ENCODE measurements around the gene BRME1.

The BRME1 gene

DNA sequence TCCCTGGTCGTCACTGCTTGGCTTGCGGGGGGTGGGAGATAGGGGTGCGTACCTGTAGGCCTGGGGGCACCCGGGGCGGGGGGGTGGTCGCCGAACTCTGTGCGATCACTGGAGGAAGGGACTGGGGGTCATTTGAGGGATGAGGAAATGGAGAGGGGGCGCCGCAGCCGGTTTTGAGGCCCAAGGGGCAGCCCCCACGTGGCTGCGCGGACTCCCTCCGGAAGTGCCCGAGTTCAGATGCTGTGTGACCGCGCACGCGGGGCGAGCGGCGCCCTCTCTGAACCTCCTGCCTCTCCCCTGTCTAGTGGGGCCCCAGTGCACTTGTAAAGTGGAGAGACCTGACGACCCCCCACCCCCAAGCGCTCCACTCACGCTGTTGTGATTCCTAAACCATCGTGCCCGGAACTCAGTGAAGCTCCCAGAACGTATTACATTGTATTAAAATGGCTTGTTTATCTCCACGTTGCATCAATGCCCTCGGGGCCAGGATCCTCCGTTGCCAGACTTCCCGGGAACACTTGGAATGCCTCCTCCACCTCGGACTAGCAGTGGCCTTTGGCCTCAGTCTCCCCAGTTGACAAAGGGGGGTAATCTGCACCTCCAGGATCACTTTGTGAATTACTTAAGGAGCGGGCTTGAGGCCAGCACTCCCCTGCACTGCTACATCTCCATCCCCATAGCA is 31.9 kb downstream of the BRME1 start:
- 0 out of 2 replicates have a peak, but pooled peaks cover 3% of the 10 kb centered on the region for H3K4me1 ChIP-seq (ENCODE audit: insufficient read depth, low read length)
- no peak overlapping the region; the same call in 1 of the 2 replicates for H3K4me3 ChIP-seq (ENCODE audit: low read length)
- H3K9me3 ChIP-seq (ENCODE audit: insufficient read depth, low read depth, low read length): no peaks in the 10 kb centered on the region
- peaks cover 84% of the 10 kb centered on the region for H3K27me3 ChIP-seq (ENCODE audit: insufficient read depth, low read length)
- H3K27ac ChIP-seq (ENCODE audit: low read length): no peak overlapping the region
- H3K36me3 ChIP-seq (ENCODE audit: insufficient read depth, low read depth, low read length): no peaks in the 10 kb centered on the region
- no peak overlapping the region for H3K9ac ChIP-seq (ENCODE audit: low read depth, low read length)

GRCh38 chr19:13872695-13873389 is 33.1 kb downstream of the BRME1 start:
- Histone ChIP-seq H3K27me3 (ENCODE audit: insufficient read depth, low read length) (peaks cover 95% of the 10 kb centered on the region), H3K4me1 (ENCODE audit: insufficient read depth, low read length) (0 out of 2 replicates have a peak, but pooled peaks cover 3% of the 10 kb centered on the region), H3K4me3 (ENCODE audit: low read length) (peak overlapping the region; percentile 43; the same call in 1 of the 2 replicates), H3K36me3 (ENCODE audit: insufficient read depth, low read depth, low read length) (no peaks in the 10 kb centered on the region), H3K9ac (ENCODE audit: low read depth, low read length) (no peak overlapping the region), H3K9me3 (ENCODE audit: insufficient read depth, low read depth, low read length) (no peaks in the 10 kb centered on the region), H3K27ac (ENCODE audit: low read length) (no peak overlapping the region)

DNA sequence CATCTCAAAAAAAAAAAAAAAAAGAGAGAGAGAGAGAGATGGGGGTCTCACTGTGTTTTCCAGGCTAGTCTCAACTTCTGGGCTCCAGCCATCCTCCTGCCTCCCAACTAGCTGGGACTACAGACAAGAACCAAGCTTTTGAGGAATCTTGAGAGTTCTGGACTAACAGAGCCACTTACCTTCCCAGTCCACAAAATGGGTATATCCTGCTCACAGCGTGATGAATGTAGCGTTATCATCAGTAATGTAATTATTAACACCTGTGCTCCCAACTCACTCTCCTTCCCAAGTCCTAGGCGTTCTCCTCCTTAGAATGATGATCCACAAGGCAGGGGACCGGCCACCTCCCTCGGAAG is 33.6 kb downstream of the BRME1 start:
- peaks cover 96% of the 10 kb centered on the region for H3K27me3 ChIP-seq (ENCODE audit: insufficient read depth, low read length)
- H3K36me3 ChIP-seq (ENCODE audit: insufficient read depth, low read depth, low read length): no peaks in the 10 kb centered on the region
- H3K27ac ChIP-seq (ENCODE audit: low read length): no peak overlapping the region
- H3K4me3 ChIP-seq (ENCODE audit: low read length): peak overlapping the region; percentile 43; the same call in 1 of the 2 replicates
- no peak overlapping the region for H3K9ac ChIP-seq (ENCODE audit: low read depth, low read length)
- H3K4me1 ChIP-seq (ENCODE audit: insufficient read depth, low read length): 0 out of 2 replicates have a peak, but pooled peaks cover 3% of the 10 kb centered on the region
- H3K9me3 ChIP-seq (ENCODE audit: insufficient read depth, low read depth, low read length): no peaks in the 10 kb centered on the region

DNA sequence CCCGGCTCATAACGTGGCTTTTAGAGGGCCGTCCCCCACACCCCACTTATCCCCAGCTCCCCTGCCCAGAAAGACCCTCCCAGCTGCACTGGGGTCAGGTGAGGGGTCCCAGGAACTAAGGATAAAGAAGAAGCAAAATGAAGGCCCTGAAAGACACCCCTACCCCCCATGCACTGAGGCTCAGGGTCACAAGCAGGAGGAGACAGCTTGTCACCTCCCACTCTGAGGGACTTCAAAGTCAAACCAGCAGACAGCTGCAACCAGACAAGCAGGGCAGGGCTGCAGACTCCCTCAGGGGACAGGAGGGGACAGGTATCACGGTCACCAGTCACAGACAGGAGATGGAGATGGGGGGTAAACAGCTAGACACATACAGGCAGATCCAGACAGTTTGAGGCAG is 35.0 kb downstream of the BRME1 start:
- 0 out of 2 replicates have a peak, but pooled peaks cover 3% of the 10 kb centered on the region for H3K4me1 ChIP-seq (ENCODE audit: insufficient read depth, low read length)
- H3K4me3 ChIP-seq (ENCODE audit: low read length): no peak overlapping the region
- H3K9me3 ChIP-seq (ENCODE audit: insufficient read depth, low read depth, low read length): no peaks in the 10 kb centered on the region
- H3K27ac ChIP-seq (ENCODE audit: low read length): no peak overlapping the region
- H3K27me3 ChIP-seq (ENCODE audit: insufficient read depth, low read length): peaks cover 97% of the 10 kb centered on the region
- no peaks in the 10 kb centered on the region for H3K36me3 ChIP-seq (ENCODE audit: insufficient read depth, low read depth, low read length)
- no peak overlapping the region for H3K9ac ChIP-seq (ENCODE audit: low read depth, low read length)

GRCh38 chr19:13869281-13869680 is 36.6 kb downstream of the BRME1 start:
- Histone ChIP-seq H3K9ac (ENCODE audit: low read depth, low read length) (no peak overlapping the region), H3K27me3 (ENCODE audit: insufficient read depth, low read length) (peaks cover 93% of the 10 kb centered on the region), H3K36me3 (ENCODE audit: insufficient read depth, low read depth, low read length) (no peaks in the 10 kb centered on the region), H3K9me3 (ENCODE audit: insufficient read depth, low read depth, low read length) (no peaks in the 10 kb centered on the region), H3K4me3 (ENCODE audit: low read length) (no peak overlapping the region), H3K27ac (ENCODE audit: low read length) (no peak overlapping the region), H3K4me1 (ENCODE audit: insufficient read depth, low read length) (0 out of 2 replicates have a peak, but pooled peaks cover 2% of the 10 kb centered on the region)

DNA sequence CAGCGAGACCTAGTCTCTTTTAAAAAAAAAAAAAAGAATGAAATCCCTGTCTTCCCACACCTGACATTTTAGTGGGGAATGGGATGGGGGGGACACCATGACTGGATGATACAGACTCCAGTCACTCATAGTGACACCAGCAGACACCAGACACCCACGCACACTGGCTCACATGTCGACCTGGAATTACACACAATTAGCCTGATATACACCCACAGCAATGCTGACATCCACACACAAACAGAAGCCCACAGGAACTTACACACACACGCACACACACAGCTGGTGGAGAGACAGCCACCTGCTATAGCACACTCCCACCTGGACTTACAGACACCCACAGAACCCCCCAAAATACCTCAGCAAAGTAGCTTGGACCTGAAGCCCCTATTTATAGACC is 37.3 kb downstream of the BRME1 start:
- no peak overlapping the region for H3K4me3 ChIP-seq (ENCODE audit: low read length)
- H3K9ac ChIP-seq (ENCODE audit: low read depth, low read length): no peak overlapping the region
- no peaks in the 10 kb centered on the region for H3K4me1 ChIP-seq (ENCODE audit: insufficient read depth, low read length)
- peaks cover 93% of the 10 kb centered on the region for H3K27me3 ChIP-seq (ENCODE audit: insufficient read depth, low read length)
- no peak overlapping the region for H3K27ac ChIP-seq (ENCODE audit: low read length)
- no peaks in the 10 kb centered on the region for H3K9me3 ChIP-seq (ENCODE audit: insufficient read depth, low read depth, low read length)
- H3K36me3 ChIP-seq (ENCODE audit: insufficient read depth, low read depth, low read length): no peaks in the 10 kb centered on the region

DNA sequence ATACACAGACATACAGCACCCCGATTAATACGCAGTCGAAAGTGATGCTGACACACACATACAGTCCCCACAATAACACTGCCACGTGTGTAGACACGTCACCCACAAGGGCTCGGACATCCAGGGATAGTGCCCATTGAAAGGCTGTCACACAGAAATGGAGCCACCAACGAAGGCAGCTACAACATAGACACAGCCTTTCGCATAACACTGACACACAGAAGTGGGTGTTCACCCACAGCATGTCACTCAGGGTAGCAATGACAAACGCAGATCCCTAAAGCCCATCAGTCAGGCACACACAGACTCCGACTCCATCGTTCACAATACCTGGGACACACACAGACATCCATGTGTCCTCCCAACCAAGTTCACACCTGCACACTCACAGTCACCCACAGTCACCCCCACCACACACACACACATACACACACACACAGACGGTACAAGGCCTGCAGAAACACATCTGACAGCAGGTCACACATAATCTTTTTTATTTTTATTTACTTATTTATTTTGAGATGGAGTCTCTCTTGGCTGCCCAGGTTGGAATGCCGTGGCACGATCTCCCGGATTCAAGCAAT is 39.4 kb downstream of the BRME1 start:
- H3K9me3 ChIP-seq (ENCODE audit: insufficient read depth, low read depth, low read length): no peaks in the 10 kb centered on the region
- no peak overlapping the region for H3K9ac ChIP-seq (ENCODE audit: low read depth, low read length)
- H3K4me3 ChIP-seq (ENCODE audit: low read length): peak overlapping the region; percentile 51; the same call in 1 of the 2 replicates
- H3K27ac ChIP-seq (ENCODE audit: low read length): no peak overlapping the region
- H3K27me3 ChIP-seq (ENCODE audit: insufficient read depth, low read length): peaks cover 83% of the 10 kb centered on the region
- H3K36me3 ChIP-seq (ENCODE audit: insufficient read depth, low read depth, low read length): no peaks in the 10 kb centered on the region
- H3K4me1 ChIP-seq (ENCODE audit: insufficient read depth, low read length): peaks cover 3% of the 10 kb centered on the region; the same call in 1 of the 2 replicates

DNA sequence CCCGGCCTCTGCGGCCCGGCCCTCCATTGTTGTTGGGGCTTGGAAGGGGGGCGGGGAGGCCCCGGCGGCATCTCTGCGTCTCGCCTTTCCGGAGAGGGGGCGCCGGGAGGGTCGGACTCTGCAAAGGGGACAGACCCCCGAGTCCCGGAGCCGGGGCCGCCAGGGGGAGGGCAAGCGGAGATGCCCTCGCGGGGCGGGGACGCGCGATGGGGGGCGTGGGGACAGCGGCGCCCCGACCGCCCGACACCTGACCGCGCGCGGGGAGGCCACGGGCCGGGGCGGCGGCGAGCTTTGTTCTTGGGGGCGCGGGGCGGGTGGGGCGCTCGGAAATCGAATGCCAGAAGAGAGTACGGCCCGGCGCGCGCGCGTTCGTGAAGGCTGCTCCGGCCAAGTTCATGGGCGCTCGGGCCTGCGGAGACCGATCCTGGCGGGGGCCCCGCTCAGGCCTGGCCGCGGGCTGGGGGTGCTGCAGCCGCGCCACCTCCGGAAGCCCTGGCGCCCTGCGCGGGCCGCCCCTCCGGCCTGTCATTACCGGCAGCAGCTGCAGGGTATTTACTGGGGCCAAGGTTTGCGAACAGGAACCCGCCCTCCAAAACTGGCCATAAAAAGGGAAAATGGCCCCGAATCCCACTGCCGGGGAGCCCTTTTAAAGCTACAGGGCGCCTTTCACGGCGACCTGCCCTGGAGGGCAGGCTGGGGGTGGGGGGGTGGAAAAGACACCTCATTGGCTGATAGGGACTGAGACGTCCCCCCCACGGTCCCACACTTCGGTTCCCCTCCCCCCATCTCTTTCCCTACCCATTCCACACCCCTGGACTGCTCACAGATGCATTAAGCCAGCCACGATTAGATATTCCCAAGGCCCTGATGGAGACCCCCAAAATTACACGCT is 40.1 kb downstream of the BRME1 start:
- Histone ChIP-seq H3K36me3 (ENCODE audit: insufficient read depth, low read depth, low read length) (no peaks in the 10 kb centered on the region), H3K9ac (ENCODE audit: low read depth, low read length) (no peak overlapping the region), H3K27ac (ENCODE audit: low read length) (no peak overlapping the region), H3K4me3 (ENCODE audit: low read length) (peak overlapping the region; percentile 51; the same call in 1 of the 2 replicates), H3K4me1 (ENCODE audit: insufficient read depth, low read length) (peaks cover 3% of the 10 kb centered on the region; the same call in 1 of the 2 replicates), H3K9me3 (ENCODE audit: insufficient read depth, low read depth, low read length) (no peaks in the 10 kb centered on the region), H3K27me3 (ENCODE audit: insufficient read depth, low read length) (peaks cover 83% of the 10 kb centered on the region)

GRCh38 chr19:13864667-13865570 is 41.0 kb downstream of the BRME1 start:
- H3K36me3 ChIP-seq (ENCODE audit: insufficient read depth, low read depth, low read length): no peaks in the 10 kb centered on the region
- no peak overlapping the region for H3K4me3 ChIP-seq (ENCODE audit: low read length)
- H3K27me3 ChIP-seq (ENCODE audit: insufficient read depth, low read length): peaks cover 79% of the 10 kb centered on the region
- peaks cover 3% of the 10 kb centered on the region; the same call in 1 of the 2 replicates for H3K4me1 ChIP-seq (ENCODE audit: insufficient read depth, low read length)
- H3K27ac ChIP-seq (ENCODE audit: low read length): no peak overlapping the region
- H3K9me3 ChIP-seq (ENCODE audit: insufficient read depth, low read depth, low read length): no peaks in the 10 kb centered on the region
- no peak overlapping the region for H3K9ac ChIP-seq (ENCODE audit: low read depth, low read length)

- no peak overlapping the region for H3K4me3 ChIP-seq (ENCODE audit: low read length)
- H3K36me3 ChIP-seq (ENCODE audit: insufficient read depth, low read depth, low read length): no peaks in the 10 kb centered on the region
- H3K9me3 ChIP-seq (ENCODE audit: insufficient read depth, low read depth, low read length): no peaks in the 10 kb centered on the region
- peaks cover 3% of the 10 kb centered on the region; the same call in 1 of the 2 replicates for H3K4me1 ChIP-seq (ENCODE audit: insufficient read depth, low read length)
- H3K27me3 ChIP-seq (ENCODE audit: insufficient read depth, low read length): peaks cover 71% of the 10 kb centered on the region
- no peak overlapping the region for H3K27ac ChIP-seq (ENCODE audit: low read length)
- H3K9ac ChIP-seq (ENCODE audit: low read depth, low read length): no peak overlapping the region
Measured at GRCh38 chr19:13864046-13864666, 41.8 kb downstream of the BRME1 start.
